EL (cell line): ENCODE measurements around the gene TBC1D5.
A peak's percentile ranks its signal among the peaks of the same experiment; 100 is the strongest.

ENCODE experiments used
- DNase-seq: peaks from one replicate; pipeline ENCODE4 v3.0.0-alpha.2; 2016

Gene TBC1D5

GRCh38 chr3:17336291-17336690, 406.1 kb downstream of the TBC1D5 start:
- DNase-seq, result no peak

GRCh38 chr3:17333893-17334292, 408.5 kb downstream of the TBC1D5 start:
- DNase-seq, result no peak

- DNase-seq, result no peak
These were observed 409.0 kb downstream of the TBC1D5 start for GRCh38 chr3:17333446-17333845.

GRCh38 chr3:17330660-17331059, 411.8 kb downstream of the TBC1D5 start:
- no peak for DNase-seq

GRCh38 chr3:17329927-17330326, 412.5 kb downstream of the TBC1D5 start:
- no peak for DNase-seq

GRCh38 chr3:17322106-17322793, 420.2 kb downstream of the TBC1D5 start:
- DNase-seq, result no peak

- DNase-seq, result peak; percentile 2
These were observed 422.2 kb downstream of the TBC1D5 start for GRCh38 chr3:17320266-17320665.

GRCh38 chr3:17315897-17316296, 426.5 kb downstream of the TBC1D5 start:
- DNase-seq, result no peak

- DNase-seq, result no peak
These were observed 428.3 kb downstream of the TBC1D5 start for GRCh38 chr3:17314171-17314570.

GRCh38 chr3:17313746-17314145, 428.7 kb downstream of the TBC1D5 start:
- DNase-seq, result no peak

- DNase-seq, result no peak
These were observed 431.4 kb downstream of the TBC1D5 start for GRCh38 chr3:17310983-17311382.

- no peak for DNase-seq
These were observed 434.5 kb downstream of the TBC1D5 start for GRCh38 chr3:17307887-17308286.

- no peak for DNase-seq
These were observed 434.9 kb downstream of the TBC1D5 start for GRCh38 chr3:17307482-17307881.

GRCh38 chr3:17304969-17305368, 437.5 kb downstream of the TBC1D5 start:
- DNase-seq, result no peak

- peak; percentile 36 for DNase-seq
These were observed 439.7 kb downstream of the TBC1D5 start for GRCh38 chr3:17302774-17303173.

GRCh38 chr3:17302170-17302569, 440.3 kb downstream of the TBC1D5 start:
- no peak for DNase-seq

- DNase-seq, result no peak
These were observed 441.2 kb downstream of the TBC1D5 start for GRCh38 chr3:17301271-17301670.

- no peak for DNase-seq
These were observed 442.0 kb downstream of the TBC1D5 start for GRCh38 chr3:17300441-17300840.

- DNase-seq, result no peak
These were observed 444.4 kb downstream of the TBC1D5 start for GRCh38 chr3:17298038-17298437.

GRCh38 chr3:17292556-17292955, 449.9 kb downstream of the TBC1D5 start:
- no peak for DNase-seq

- DNase-seq, result no peak
These were observed 451.5 kb downstream of the TBC1D5 start for GRCh38 chr3:17290894-17291293.

- no peak for DNase-seq
These were observed 453.5 kb downstream of the TBC1D5 start for GRCh38 chr3:17288839-17289399.

GRCh38 chr3:17287006-17287689, 455.3 kb downstream of the TBC1D5 start:
- no peak for DNase-seq

- DNase-seq, result no peak
These were observed 464.4 kb downstream of the TBC1D5 start for GRCh38 chr3:17278006-17278405.
